ENCODE data around the gene SPECC1. TPM values are rescaled to one million over a fixed set of nuclear protein-coding genes. Genes with fewer than 3 reads are reported as not detected.
"Not testable (repeated sequence)": the region's sequence is repeated elsewhere in the genome, so short reads cannot be mapped to it uniquely, and the experiment has no call there.

The SPECC1 gene
- total RNA-seq, 1 donor from 2014 or later = 91.9 TPM

- Mint-ChIP-seq H3K27ac (ENCODE audit: unreplicated experiment) (no peak overlapping the region), H3K9me3 (ENCODE audit: low read depth) (no peaks in the 10 kb centered on the region), H3K36me3 (ENCODE audit: low read depth) (no peaks in the 10 kb centered on the region), H3K4me3 (ENCODE audit: unreplicated experiment) (no peak overlapping the region), H3K4me1 (ENCODE audit: low read depth) (peaks cover 8% of the 10 kb centered on the region), H3K27me3 (ENCODE audit: low read depth) (peaks cover 30% of the 10 kb centered on the region)
- TF ChIP-seq CTCF (IDR thresholded peaks at IDR 0.05) = no peak
- no peak for DNase-seq (ENCODE audit: low spot score)
Measured at GRCh38 chr17:20012017-20012536, 2.9 kb downstream of the SPECC1 start.

- H3K36me3 Mint-ChIP-seq (ENCODE audit: low read depth); DNase-seq (ENCODE audit: low spot score); H3K4me3 Mint-ChIP-seq (ENCODE audit: unreplicated experiment); H3K9me3 Mint-ChIP-seq (ENCODE audit: low read depth); H3K27ac Mint-ChIP-seq (ENCODE audit: unreplicated experiment); H3K4me1 Mint-ChIP-seq (ENCODE audit: low read depth): not testable (repeated sequence)
- H3K27me3 Mint-ChIP-seq (ENCODE audit: low read depth) = peaks cover 40% of the 10 kb centered on the region
Measured at GRCh38 chr17:20016475-20016992, 7.4 kb downstream of the SPECC1 start.

- Mint-ChIP-seq H3K36me3 (ENCODE audit: low read depth) (no peaks in the 10 kb centered on the region), H3K4me3 (ENCODE audit: unreplicated experiment) (no peak overlapping the region), H3K9me3 (ENCODE audit: low read depth) (no peaks in the 10 kb centered on the region), H3K4me1 (ENCODE audit: low read depth) (no peaks in the 10 kb centered on the region), H3K27me3 (ENCODE audit: low read depth) (peaks cover 54% of the 10 kb centered on the region), H3K27ac (ENCODE audit: unreplicated experiment) (no peak overlapping the region)
- no peak for TF ChIP-seq CTCF (IDR thresholded peaks at IDR 0.05)
- no peak for DNase-seq (ENCODE audit: low spot score)
Measured at GRCh38 chr17:20022701-20023100, 13.5 kb downstream of the SPECC1 start.

GRCh38 chr17:20026960-20027359, 17.8 kb downstream of the SPECC1 start:
- Mint-ChIP-seq H3K9me3 (ENCODE audit: low read depth) (no peaks in the 10 kb centered on the region), H3K36me3 (ENCODE audit: low read depth) (no peaks in the 10 kb centered on the region), H3K4me1 (ENCODE audit: low read depth) (no peaks in the 10 kb centered on the region), H3K27ac (ENCODE audit: unreplicated experiment) (no peak overlapping the region), H3K4me3 (ENCODE audit: unreplicated experiment) (no peak overlapping the region), H3K27me3 (ENCODE audit: low read depth) (peaks cover 61% of the 10 kb centered on the region)
- TF ChIP-seq CTCF (IDR thresholded peaks at IDR 0.05) = no peak
- no peak for DNase-seq (ENCODE audit: low spot score)

- Mint-ChIP-seq H3K27me3 (ENCODE audit: low read depth) (peaks cover 59% of the 10 kb centered on the region), H3K4me3 (ENCODE audit: unreplicated experiment) (no peak overlapping the region), H3K36me3 (ENCODE audit: low read depth) (no peaks in the 10 kb centered on the region), H3K9me3 (ENCODE audit: low read depth) (no peaks in the 10 kb centered on the region), H3K27ac (ENCODE audit: unreplicated experiment) (no peak overlapping the region), H3K4me1 (ENCODE audit: low read depth) (no peaks in the 10 kb centered on the region)
- no peak for DNase-seq (ENCODE audit: low spot score)
- no peak for TF ChIP-seq CTCF (IDR thresholded peaks at IDR 0.05)
Measured at GRCh38 chr17:20028443-20028842, 19.3 kb downstream of the SPECC1 start.

- no peak overlapping the region for H3K4me3 Mint-ChIP-seq (ENCODE audit: unreplicated experiment)
- H3K36me3 Mint-ChIP-seq (ENCODE audit: low read depth) = no peaks in the 10 kb centered on the region
- H3K27me3 Mint-ChIP-seq (ENCODE audit: low read depth) = peaks cover 30% of the 10 kb centered on the region
- no peak for DNase-seq (ENCODE audit: low spot score)
- no peaks in the 10 kb centered on the region for H3K4me1 Mint-ChIP-seq (ENCODE audit: low read depth)
- no peaks in the 10 kb centered on the region for H3K9me3 Mint-ChIP-seq (ENCODE audit: low read depth)
- no peak for TF ChIP-seq CTCF (IDR thresholded peaks at IDR 0.05)
- no peak overlapping the region for H3K27ac Mint-ChIP-seq (ENCODE audit: unreplicated experiment)
Measured at GRCh38 chr17:20032636-20033035, 23.5 kb downstream of the SPECC1 start.
